Cardiac septum (tissue), 1 donor: Measurements from ENCODE around the gene DGLUCY. TPM values are rescaled to one million over a fixed set of nuclear protein-coding genes. Genes with fewer than 3 reads are reported as not detected.
A peak's percentile ranks its signal among the peaks of the same experiment; 100 is the strongest.
"Not testable (repeated sequence)": the region's sequence is repeated elsewhere in the genome, so short reads cannot be mapped to it uniquely, and the experiment has no call there.

Experiments
- DNase-seq: peaks from one replicate; pipeline ENCODE4 v3.0.0-alpha.2; 2020; ENCODE audit warnings: low spot score
- intact Hi-C: fragments of 100-400 bp; cut with DNase I; formaldehyde crosslinking; loops from one replicate; pipeline ENCODE4 v1.14.0; 2022
- total RNA-seq: library from RNA; stranded (reverse); fragmentation: NEBNext Ultra II Directional; extraction: Animal tissue kit (Norgen Biotek cat#: 25700); gene quantifications from one replicate; pipeline ENCODE4 v1.2.1, GENCODE V29; 2021
- donor health status: DM: no; HTN: no; CAD: no.

Gene DGLUCY
- total RNA-seq, 1 donor from 2014 or later, result 131 TPM

GRCh38 chr14:91156877-91157276, 43.0 kb downstream of the DGLUCY start:
- DNase-seq, intact Hi-C loops: not testable (repeated sequence)

GRCh38 chr14:91158091-91158790, 44.4 kb downstream of the DGLUCY start:
- intact Hi-C loops, result no loop called here
- DNase-seq, result no peak

GRCh38 chr14:91159182-91159581, 45.3 kb downstream of the DGLUCY start:
- DNase-seq, result peak; percentile 79
- intact Hi-C loops, result no loop called here

- DNase-seq, result no peak
- intact Hi-C loops, result no loop called here
These were observed 46.0 kb downstream of the DGLUCY start for GRCh38 chr14:91159906-91160305.

- intact Hi-C loops, result no loop called here
These were observed 49.4 kb downstream of the DGLUCY start for GRCh38 chr14:91163316-91163715.

GRCh38 chr14:91164676-91165075, 50.8 kb downstream of the DGLUCY start:
- DNase-seq, result no peak
- intact Hi-C loops, result no loop called here

More at GRCh38 chr14:91163316-91163715, 49.4 kb downstream of the DGLUCY start:
- DNase-seq, result no peak

GRCh38 chr14:91167380-91167770, 53.5 kb downstream of the DGLUCY start:
- DNase-seq, result no peak
- intact Hi-C loops, result no loop called here

GRCh38 chr14:91169951-91170350, 56.1 kb downstream of the DGLUCY start:
- intact Hi-C loops, result loop anchor here (2.0 to 10.0 kb wide), 2 partner anchors 109 to 785 kb away; partner anchors contain the start of gene RPS6KA5
- DNase-seq, result no peak

- DNase-seq, result no peak
- intact Hi-C loops, result loop anchor here (2.0 to 10.0 kb wide), 2 partner anchors 110 to 786 kb away; partner anchors contain the start of gene RPS6KA5
These were observed 56.7 kb downstream of the DGLUCY start for GRCh38 chr14:91170504-91171121.

- DNase-seq, result peak; percentile 82
- intact Hi-C loops, result loop anchor here (2.0 to 10.0 kb wide), 2 partner anchors 110 to 786 kb away; partner anchors contain the start of gene RPS6KA5
These were observed 57.4 kb downstream of the DGLUCY start for GRCh38 chr14:91171291-91171690.

- intact Hi-C loops, result loop anchor here (1.0 to 10.0 kb wide), 2 partner anchors 270 to 788 kb away; no protein-coding TSS in a partner anchor
- DNase-seq, result peak; percentile 91
These were observed 59.4 kb downstream of the DGLUCY start for GRCh38 chr14:91173221-91173670.

GRCh38 chr14:91173904-91174303, 60.0 kb downstream of the DGLUCY start:
- DNase-seq, result no peak
- intact Hi-C loops, result loop anchor here (1.0 to 10.0 kb wide), 2 partner anchors 271 to 789 kb away; no protein-coding TSS in a partner anchor

GRCh38 chr14:91175291-91176201, 61.7 kb downstream of the DGLUCY start:
- no peak for DNase-seq
- intact Hi-C loops, result loop anchor here (10.0 kb wide), 1 partner anchor 791 kb away; no protein-coding TSS in a partner anchor

- DNase-seq, result no peak
- intact Hi-C loops, result loop anchor here (2.0 to 10.0 kb wide), 2 partner anchors 109 to 793 kb away; no protein-coding TSS in a partner anchor
These were observed 63.5 kb downstream of the DGLUCY start for GRCh38 chr14:91177073-91178034.

- intact Hi-C loops, result no loop called here
- DNase-seq, result no peak
These were observed 66.7 kb downstream of the DGLUCY start for GRCh38 chr14:91180611-91181010.

- DNase-seq, intact Hi-C loops: not testable (repeated sequence)
These were observed 68.9 kb downstream of the DGLUCY start for GRCh38 chr14:91182753-91183152.

GRCh38 chr14:91184559-91184958, 70.7 kb downstream of the DGLUCY start:
- intact Hi-C loops, result no loop called here
- no peak for DNase-seq

GRCh38 chr14:91185721-91186120, 71.8 kb downstream of the DGLUCY start:
- DNase-seq, result no peak
- intact Hi-C loops, result no loop called here
